Gastroesophageal sphincter (tissue), 3 donors: Measurements from ENCODE around the gene MXD3.

Experiments used
- POLR2A ChIP-seq, 2 donors: fragments of 450-650 bp; IDR thresholded peaks; one replicate each; pipeline ENCODE4 v1.6.1; 2017; ENCODE audit warnings: antibody characterized with exemption in 2 of 2, mild to moderate bottlenecking in 2 of 2, moderate library complexity in 1 of 2
- TF ChIP-seq, protein P1 (sequence below), 4 experiments: fragments of 200-600 bp in 2 of 4; fragments of 450-650 bp in 2 of 4; sonication (generic) in 1 of 4; IDR thresholded peaks; one replicate each; pipeline ENCODE4 v1.5.1; 2017 to 2019; ENCODE audit warnings: antibody characterized with exemption in 4 of 4, mild to moderate bottlenecking in 2 of 4, moderate library complexity in 2 of 4

GRCh38 chr5:177320879-177321278 lies 9.2 kb upstream of the MXD3 start:
- TF ChIP-seq, protein P1, sequence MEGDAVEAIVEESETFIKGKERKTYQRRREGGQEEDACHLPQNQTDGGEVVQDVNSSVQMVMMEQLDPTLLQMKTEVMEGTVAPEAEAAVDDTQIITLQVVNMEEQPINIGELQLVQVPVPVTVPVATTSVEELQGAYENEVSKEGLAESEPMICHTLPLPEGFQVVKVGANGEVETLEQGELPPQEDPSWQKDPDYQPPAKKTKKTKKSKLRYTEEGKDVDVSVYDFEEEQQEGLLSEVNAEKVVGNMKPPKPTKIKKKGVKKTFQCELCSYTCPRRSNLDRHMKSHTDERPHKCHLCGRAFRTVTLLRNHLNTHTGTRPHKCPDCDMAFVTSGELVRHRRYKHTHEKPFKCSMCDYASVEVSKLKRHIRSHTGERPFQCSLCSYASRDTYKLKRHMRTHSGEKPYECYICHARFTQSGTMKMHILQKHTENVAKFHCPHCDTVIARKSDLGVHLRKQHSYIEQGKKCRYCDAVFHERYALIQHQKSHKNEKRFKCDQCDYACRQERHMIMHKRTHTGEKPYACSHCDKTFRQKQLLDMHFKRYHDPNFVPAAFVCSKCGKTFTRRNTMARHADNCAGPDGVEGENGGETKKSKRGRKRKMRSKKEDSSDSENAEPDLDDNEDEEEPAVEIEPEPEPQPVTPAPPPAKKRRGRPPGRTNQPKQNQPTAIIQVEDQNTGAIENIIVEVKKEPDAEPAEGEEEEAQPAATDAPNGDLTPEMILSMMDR (IDR thresholded peaks at IDR 0.05) = no peak
- no peak for TF ChIP-seq POLR2A (IDR thresholded peaks at IDR 0.05)
